ENCODE results near the gene SENP5. TPM values are rescaled to one million over a fixed set of nuclear protein-coding genes. Genes with fewer than 3 reads are reported as not detected.

The SENP5 gene
- total RNA-seq, 1 experiment from 2014 or later = 27.6 TPM

GRCh38 chr3:196975349-196975748 is 107.6 kb downstream of the SENP5 start:
- Histone ChIP-seq H3K27ac (ENCODE audit: low read depth, low read length) (no peak overlapping the region), H3K4me3 (replicated peaks in 1 of 2; ENCODE audit: low read depth in 1 of 2, low read length in 2 of 2) (no peak overlapping the region), H4K20me1 (ENCODE audit: insufficient read depth) (no peaks in the 10 kb centered on the region), H3K79me2 (ENCODE audit: insufficient read depth, low read length) (no peaks in the 10 kb centered on the region), H3K27me3 (ENCODE audit: insufficient read depth, low read length) (no peaks in the 10 kb centered on the region), H3K9me3 (ENCODE audit: control insufficient read depth in 1 of 2, insufficient read depth in 1 of 2, low read depth in 1 of 2, low read length in 2 of 2) (no peaks in the 10 kb centered on the region), H3K9me2 (ENCODE audit: insufficient read depth) (no peaks in the 10 kb centered on the region), H2AFZ (ENCODE audit: low read depth, low read length, poor library complexity, severe bottlenecking) (no peak overlapping the region), H3K36me3 (ENCODE audit: control insufficient read depth in 1 of 2, insufficient read depth in 2 of 2, low read length in 2 of 2) (no peaks in the 10 kb centered on the region), H3K4me1 (ENCODE audit: control insufficient read depth in 1 of 2, insufficient read depth in 2 of 2, low read length in 2 of 2) (peaks cover 0 to 9% of the 10 kb centered on the region in 2 experiments; a peak in 1 of 4 replicates), H3K9ac (ENCODE audit: low read length) (no peak overlapping the region), H3K4me2 (ENCODE audit: low read length) (no peak overlapping the region)
- ATAC-seq (no peak), DNase-seq (ENCODE audit: low read depth, low spot score) (no peak)
- no peak for TF ChIP-seq CBX3 (IDR thresholded peaks at IDR 0.05; ENCODE audit: low read depth)
- no peak for TF ChIP-seq RAD21 (IDR thresholded peaks at IDR 0.05; ENCODE audit: low read depth)
- no peak for TF ChIP-seq TCF7L2 (IDR thresholded peaks at IDR 0.05; ENCODE audit: borderline replicate concordance, extremely low read depth, insufficient read depth, insufficient read length)
- TF ChIP-seq SIN3A (IDR thresholded peaks at IDR 0.05; ENCODE audit: low read depth) = no peak
- no peak for TF ChIP-seq SRF (IDR thresholded peaks at IDR 0.05; ENCODE audit: low read depth)
- no peak for TF ChIP-seq EGR1 (IDR thresholded peaks at IDR 0.05; ENCODE audit: low read depth)
- TF ChIP-seq SP1 (IDR thresholded peaks at IDR 0.05; ENCODE audit: low read depth) = no peak
- no peak for TF ChIP-seq ZFX (IDR thresholded peaks at IDR 0.05)
- TF ChIP-seq ZNF274 (IDR thresholded peaks at IDR 0.05; ENCODE audit: low read depth, low read length) = no peak
- TF ChIP-seq EZH2phosphoT487 (IDR thresholded peaks at IDR 0.05; ENCODE audit: borderline replicate concordance) = no peak
- no peak for TF ChIP-seq JUND (IDR thresholded peaks at IDR 0.05)
- no peak for TF ChIP-seq POLR2A (IDR thresholded peaks at IDR 0.05; ENCODE audit: borderline replicate concordance, extremely low read depth, insufficient read depth, insufficient read length)
- TF ChIP-seq POLR2AphosphoS5 (IDR thresholded peaks at IDR 0.05; ENCODE audit: low read depth, low read length) = no peak
- no peak for TF ChIP-seq MAX (IDR thresholded peaks at IDR 0.05)
- TF ChIP-seq CEBPB (IDR thresholded peaks at IDR 0.05; ENCODE audit: low read depth) = no peak
- TF ChIP-seq YY1 (IDR thresholded peaks at IDR 0.05; ENCODE audit: extremely low read depth, insufficient replicate concordance, low read depth, low read length) = no peak
- no peak for TF ChIP-seq ELF1 (IDR thresholded peaks at IDR 0.05; ENCODE audit: borderline replicate concordance, low read depth)
- BruUV-seq (replicated peaks) = no TSS peak
- POLR2A ChIA-PET = no interaction called here
- intact Hi-C loops (cut with micrococcal nuclease) = no loop called here
- CTCF ChIA-PET = no interaction called here
- RAD21 ChIA-PET (ENCODE audit: low non-redundant PET in 1 of 2, low total read pairs in 2 of 2, uncharacterized antibody in 2 of 2, unreplicated experiment in 2 of 2) = no interaction called here

All from HCT116 (cell line).